HEK293 (cell line): ENCODE data around the gene SPO11.

Experiments
- FEZF1 ChIP-seq: fragments of 450-650 bp; formaldehyde crosslinking; IDR thresholded peaks from 2 replicates; pipeline ENCODE4 v1.5.1; 2016; ENCODE audit warnings: missing biosample characterization, missing genetic modification characterization
- HOXD13 ChIP-seq: sonication (generic); formaldehyde crosslinking; IDR thresholded peaks from 2 replicates; pipeline ENCODE4 v1.8.0; 2022; ENCODE audit warnings: missing genetic modification reagents, borderline replicate concordance
- OSR2 ChIP-seq: fragments of 450-650 bp; formaldehyde crosslinking; IDR thresholded peaks from 2 replicates; pipeline ENCODE4 v1.5.1; 2016; ENCODE audit warnings: missing biosample characterization, missing genetic modification characterization
- PRDM1 ChIP-seq: fragments of 450-650 bp; formaldehyde crosslinking; IDR thresholded peaks from 2 replicates; pipeline ENCODE4; 2016; ENCODE audit warnings: missing biosample characterization, missing genetic modification characterization
- SP3 ChIP-seq: fragments of 450-650 bp; formaldehyde crosslinking; IDR thresholded peaks from 2 replicates; pipeline ENCODE4 v1.5.1; 2016; ENCODE audit warnings: missing biosample characterization, missing genetic modification characterization
- SP7 ChIP-seq: fragments of 450-650 bp; formaldehyde crosslinking; IDR thresholded peaks from 2 replicates; pipeline ENCODE4 v1.5.1; 2016; ENCODE audit warnings: missing biosample characterization, missing genetic modification characterization
- TCF7L2 ChIP-seq: IDR thresholded peaks from 2 replicates; pipeline ENCODE4 v1.6.1; 2011; ENCODE audit warnings: low read depth, mild to moderate bottlenecking, inconsistent platforms, low read length, moderate library complexity, borderline replicate concordance
- ZNF169 ChIP-seq: fragments of 450-650 bp; formaldehyde crosslinking; IDR thresholded peaks from 2 replicates; pipeline ENCODE4 v1.5.1; 2016; ENCODE audit warnings: missing biosample characterization, missing genetic modification characterization
- ZNF23 ChIP-seq: fragments of 450-650 bp; formaldehyde crosslinking; IDR thresholded peaks from 2 replicates; pipeline ENCODE4 v1.5.1; 2016; ENCODE audit warnings: missing biosample characterization, missing genetic modification characterization, borderline replicate concordance
- ZNF324 ChIP-seq: fragments of 450-650 bp; formaldehyde crosslinking; IDR thresholded peaks from 2 replicates; pipeline ENCODE4 v1.5.1; 2016; ENCODE audit warnings: missing biosample characterization, missing genetic modification characterization
- ZNF335 ChIP-seq: fragments of 450-650 bp; formaldehyde crosslinking; conservative IDR thresholded peaks from 2 replicates; pipeline ENCODE4 v1.5.1; 2016; ENCODE audit warnings: missing biosample characterization, missing genetic modification characterization
- ZNF391 ChIP-seq: fragments of 450-650 bp; formaldehyde crosslinking; IDR thresholded peaks from 2 replicates; pipeline ENCODE4 v1.5.1; 2016; ENCODE audit warnings: low read depth, missing biosample characterization, missing genetic modification characterization, borderline replicate concordance
- ZNF501 ChIP-seq: fragments of 450-650 bp; formaldehyde crosslinking; IDR thresholded peaks from 2 replicates; pipeline ENCODE4 v1.5.1; 2016; ENCODE audit warnings: missing biosample characterization, missing genetic modification characterization
- ZNF510 ChIP-seq: fragments of 450-650 bp; formaldehyde crosslinking; IDR thresholded peaks from 2 replicates; pipeline ENCODE4 v1.5.1; 2018; ENCODE audit warnings: mild to moderate bottlenecking, missing genetic modification characterization, missing biosample characterization; ENCODE audit not compliant: insufficient replicate concordance
- ZNF548 ChIP-seq: fragments of 450-650 bp; formaldehyde crosslinking; IDR thresholded peaks from 2 replicates; pipeline ENCODE4 v1.5.1; 2016; ENCODE audit warnings: missing biosample characterization, missing genetic modification characterization
- ZNF560 ChIP-seq: fragments of 450-650 bp; formaldehyde crosslinking; IDR thresholded peaks from 2 replicates; pipeline ENCODE4 v1.5.1; 2017; ENCODE audit warnings: missing biosample characterization, missing genetic modification characterization, borderline replicate concordance
- ZNF596 ChIP-seq: fragments of 450-650 bp; IDR thresholded peaks from 2 replicates; pipeline ENCODE4 v1.5.0; 2018; ENCODE audit warnings: missing biosample characterization, mild to moderate bottlenecking, missing genetic modification characterization, moderate library complexity
- ZNF629 ChIP-seq: fragments of 450-650 bp; formaldehyde crosslinking; IDR thresholded peaks from 2 replicates; pipeline ENCODE4 v1.5.1; 2017; ENCODE audit warnings: missing biosample characterization, missing genetic modification characterization
- ZNF654 ChIP-seq: fragments of 450-650 bp; formaldehyde crosslinking; IDR thresholded peaks from 2 replicates; pipeline ENCODE4 v1.5.1; 2016; ENCODE audit warnings: low read depth, missing biosample characterization, missing genetic modification characterization
- ZNF677 ChIP-seq: fragments of 450-650 bp; IDR thresholded peaks from 2 replicates; pipeline ENCODE4 v1.5.0; 2018; ENCODE audit warnings: missing biosample characterization, mild to moderate bottlenecking, missing genetic modification characterization, moderate library complexity
- ZNF843 ChIP-seq: fragments of 450-650 bp; formaldehyde crosslinking; IDR thresholded peaks from 2 replicates; pipeline ENCODE4 v1.5.1; 2016; ENCODE audit warnings: missing biosample characterization, missing genetic modification characterization
- TF ChIP-seq, protein P1 (sequence below): fragments of 450-650 bp; formaldehyde crosslinking; IDR thresholded peaks from 2 replicates; pipeline ENCODE4 v1.5.1; 2016; ENCODE audit warnings: missing biosample characterization, missing genetic modification characterization
- TF ChIP-seq, protein P2 (sequence below): fragments of 450-650 bp; formaldehyde crosslinking; IDR thresholded peaks from 2 replicates; pipeline ENCODE4 v1.5.1; 2017; ENCODE audit warnings: missing biosample characterization, mild to moderate bottlenecking, missing genetic modification characterization, moderate library complexity
- TF ChIP-seq, protein P3 (sequence below): fragments of 450-650 bp; formaldehyde crosslinking; IDR thresholded peaks from 2 replicates; pipeline ENCODE4 v1.5.1; 2017; ENCODE audit warnings: missing biosample characterization, missing genetic modification characterization
- TF ChIP-seq, protein P4 (sequence below): fragments of 450-650 bp; formaldehyde crosslinking; IDR thresholded peaks from 2 replicates; pipeline ENCODE4 v1.5.1; 2016; ENCODE audit warnings: missing biosample characterization, missing genetic modification characterization
- TF ChIP-seq, protein P5 (sequence below): fragments of 450-650 bp; formaldehyde crosslinking; IDR thresholded peaks from 2 replicates; pipeline ENCODE4 v1.5.1; 2016; ENCODE audit warnings: missing biosample characterization, missing genetic modification characterization
- TF ChIP-seq, protein P6 (sequence below): fragments of 450-650 bp; formaldehyde crosslinking; IDR thresholded peaks from 2 replicates; pipeline ENCODE4 v1.5.1; 2016; ENCODE audit warnings: missing biosample characterization, missing genetic modification characterization, borderline replicate concordance

SPO11 gene

DNA sequence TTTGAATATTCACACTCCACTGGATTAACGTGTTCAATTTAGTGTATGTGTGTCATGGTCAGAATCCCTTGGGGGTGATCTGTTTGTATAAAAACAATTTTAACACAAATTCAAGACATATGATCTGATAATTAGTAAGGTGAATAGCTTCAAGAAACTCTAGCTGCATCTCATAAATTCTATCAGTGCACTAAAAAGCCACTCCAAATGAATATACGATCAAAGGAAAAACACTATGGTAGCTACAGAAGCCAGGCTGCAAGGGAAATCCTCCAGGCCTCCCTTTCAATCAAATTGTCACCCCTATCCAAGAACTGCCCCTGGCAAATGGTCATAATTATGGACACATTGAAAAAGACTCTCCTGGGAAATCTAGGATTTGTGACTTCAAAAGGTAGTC lies 12.1 kb downstream of the SPO11 start (continued):
- TF ChIP-seq, protein P1, sequence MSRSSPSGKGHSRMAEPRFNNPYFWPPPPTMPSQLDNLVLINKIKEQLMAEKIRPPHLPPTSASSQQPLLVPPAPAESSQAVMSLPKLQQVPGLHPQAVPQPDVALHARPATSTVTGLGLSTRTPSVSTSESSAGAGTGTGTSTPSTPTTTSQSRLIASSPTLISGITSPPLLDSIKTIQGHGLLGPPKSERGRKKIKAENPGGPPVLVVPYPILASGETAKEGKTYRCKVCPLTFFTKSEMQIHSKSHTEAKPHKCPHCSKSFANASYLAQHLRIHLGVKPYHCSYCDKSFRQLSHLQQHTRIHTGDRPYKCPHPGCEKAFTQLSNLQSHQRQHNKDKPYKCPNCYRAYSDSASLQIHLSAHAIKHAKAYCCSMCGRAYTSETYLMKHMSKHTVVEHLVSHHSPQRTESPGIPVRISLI (tag by site-specific recombination), result no peak
- TF ChIP-seq ZNF324 (no peak), ZNF23 (tag by site-specific recombination) (no peak), ZNF560 (tag by site-specific recombination) (no peak), SP7 (tag by site-specific recombination) (peak; percentile 64; the same call in 1 of the 2 replicates), ZNF169 (no peak), ZNF510 (no peak), ZNF548 (tag by site-specific recombination) (no peak), ZNF677 (tag by site-specific recombination) (no peak), ZNF596 (tag by site-specific recombination) (no peak), ZNF391 (tag by site-specific recombination) (no peak), OSR2 (peak; percentile 95), ZNF654 (tag by site-specific recombination) (peak; percentile 2; the same call in 1 of the 2 replicates), ZNF629 (tag by site-specific recombination) (0 out of 2 replicates have a peak, but pooled peaks have one; percentile 20), ZNF843 (tag by site-specific recombination) (peak; percentile 41; the same call in 1 of the 2 replicates), ZNF501 (no peak), HOXD13 (CRISPR knock-in tag) (no peak), SP3 (tag by site-specific recombination) (no peak), TCF7L2 (peak; percentile 63; the same call in 1 of the 2 replicates), ZNF335 (tag by site-specific recombination) (no peak), FEZF1 (tag by site-specific recombination) (peak; percentile 45; the same call in 1 of the 2 replicates), PRDM1 (tag by site-specific recombination) (no peak)
- TF ChIP-seq, protein P2, sequence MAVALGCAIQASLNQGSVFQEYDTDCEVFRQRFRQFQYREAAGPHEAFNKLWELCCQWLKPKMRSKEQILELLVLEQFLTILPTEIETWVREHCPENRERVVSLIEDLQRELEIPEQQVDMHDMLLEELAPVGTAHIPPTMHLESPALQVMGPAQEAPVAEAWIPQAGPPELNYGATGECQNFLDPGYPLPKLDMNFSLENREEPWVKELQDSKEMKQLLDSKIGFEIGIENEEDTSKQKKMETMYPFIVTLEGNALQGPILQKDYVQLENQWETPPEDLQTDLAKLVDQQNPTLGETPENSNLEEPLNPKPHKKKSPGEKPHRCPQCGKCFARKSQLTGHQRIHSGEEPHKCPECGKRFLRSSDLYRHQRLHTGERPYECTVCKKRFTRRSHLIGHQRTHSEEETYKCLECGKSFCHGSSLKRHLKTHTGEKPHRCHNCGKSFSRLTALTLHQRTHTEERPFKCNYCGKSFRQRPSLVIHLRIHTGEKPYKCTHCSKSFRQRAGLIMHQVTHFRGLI (tag by site-specific recombination), result no peak
- TF ChIP-seq, protein P3, sequence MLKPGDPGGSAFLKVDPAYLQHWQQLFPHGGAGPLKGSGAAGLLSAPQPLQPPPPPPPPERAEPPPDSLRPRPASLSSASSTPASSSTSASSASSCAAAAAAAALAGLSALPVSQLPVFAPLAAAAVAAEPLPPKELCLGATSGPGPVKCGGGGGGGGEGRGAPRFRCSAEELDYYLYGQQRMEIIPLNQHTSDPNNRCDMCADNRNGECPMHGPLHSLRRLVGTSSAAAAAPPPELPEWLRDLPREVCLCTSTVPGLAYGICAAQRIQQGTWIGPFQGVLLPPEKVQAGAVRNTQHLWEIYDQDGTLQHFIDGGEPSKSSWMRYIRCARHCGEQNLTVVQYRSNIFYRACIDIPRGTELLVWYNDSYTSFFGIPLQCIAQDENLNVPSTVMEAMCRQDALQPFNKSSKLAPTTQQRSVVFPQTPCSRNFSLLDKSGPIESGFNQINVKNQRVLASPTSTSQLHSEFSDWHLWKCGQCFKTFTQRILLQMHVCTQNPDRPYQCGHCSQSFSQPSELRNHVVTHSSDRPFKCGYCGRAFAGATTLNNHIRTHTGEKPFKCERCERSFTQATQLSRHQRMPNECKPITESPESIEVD, result peak; percentile 78
- TF ChIP-seq, protein P4, sequence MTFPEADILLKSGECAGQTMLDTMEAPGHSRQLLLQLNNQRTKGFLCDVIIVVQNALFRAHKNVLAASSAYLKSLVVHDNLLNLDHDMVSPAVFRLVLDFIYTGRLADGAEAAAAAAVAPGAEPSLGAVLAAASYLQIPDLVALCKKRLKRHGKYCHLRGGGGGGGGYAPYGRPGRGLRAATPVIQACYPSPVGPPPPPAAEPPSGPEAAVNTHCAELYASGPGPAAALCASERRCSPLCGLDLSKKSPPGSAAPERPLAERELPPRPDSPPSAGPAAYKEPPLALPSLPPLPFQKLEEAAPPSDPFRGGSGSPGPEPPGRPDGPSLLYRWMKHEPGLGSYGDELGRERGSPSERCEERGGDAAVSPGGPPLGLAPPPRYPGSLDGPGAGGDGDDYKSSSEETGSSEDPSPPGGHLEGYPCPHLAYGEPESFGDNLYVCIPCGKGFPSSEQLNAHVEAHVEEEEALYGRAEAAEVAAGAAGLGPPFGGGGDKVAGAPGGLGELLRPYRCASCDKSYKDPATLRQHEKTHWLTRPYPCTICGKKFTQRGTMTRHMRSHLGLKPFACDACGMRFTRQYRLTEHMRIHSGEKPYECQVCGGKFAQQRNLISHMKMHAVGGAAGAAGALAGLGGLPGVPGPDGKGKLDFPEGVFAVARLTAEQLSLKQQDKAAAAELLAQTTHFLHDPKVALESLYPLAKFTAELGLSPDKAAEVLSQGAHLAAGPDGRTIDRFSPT (tag by site-specific recombination), result peak; percentile 77
- TF ChIP-seq, protein P5, sequence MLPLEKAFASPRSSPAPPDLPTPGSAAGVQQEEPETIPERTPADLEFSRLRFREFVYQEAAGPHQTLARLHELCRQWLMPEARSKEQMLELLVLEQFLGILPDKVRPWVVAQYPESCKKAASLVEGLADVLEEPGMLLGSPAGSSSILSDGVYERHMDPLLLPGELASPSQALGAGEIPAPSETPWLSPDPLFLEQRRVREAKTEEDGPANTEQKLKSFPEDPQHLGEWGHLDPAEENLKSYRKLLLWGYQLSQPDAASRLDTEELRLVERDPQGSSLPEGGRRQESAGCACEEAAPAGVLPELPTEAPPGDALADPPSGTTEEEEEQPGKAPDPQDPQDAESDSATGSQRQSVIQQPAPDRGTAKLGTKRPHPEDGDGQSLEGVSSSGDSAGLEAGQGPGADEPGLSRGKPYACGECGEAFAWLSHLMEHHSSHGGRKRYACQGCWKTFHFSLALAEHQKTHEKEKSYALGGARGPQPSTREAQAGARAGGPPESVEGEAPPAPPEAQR (tag by site-specific recombination), result no peak
- TF ChIP-seq, protein P6, sequence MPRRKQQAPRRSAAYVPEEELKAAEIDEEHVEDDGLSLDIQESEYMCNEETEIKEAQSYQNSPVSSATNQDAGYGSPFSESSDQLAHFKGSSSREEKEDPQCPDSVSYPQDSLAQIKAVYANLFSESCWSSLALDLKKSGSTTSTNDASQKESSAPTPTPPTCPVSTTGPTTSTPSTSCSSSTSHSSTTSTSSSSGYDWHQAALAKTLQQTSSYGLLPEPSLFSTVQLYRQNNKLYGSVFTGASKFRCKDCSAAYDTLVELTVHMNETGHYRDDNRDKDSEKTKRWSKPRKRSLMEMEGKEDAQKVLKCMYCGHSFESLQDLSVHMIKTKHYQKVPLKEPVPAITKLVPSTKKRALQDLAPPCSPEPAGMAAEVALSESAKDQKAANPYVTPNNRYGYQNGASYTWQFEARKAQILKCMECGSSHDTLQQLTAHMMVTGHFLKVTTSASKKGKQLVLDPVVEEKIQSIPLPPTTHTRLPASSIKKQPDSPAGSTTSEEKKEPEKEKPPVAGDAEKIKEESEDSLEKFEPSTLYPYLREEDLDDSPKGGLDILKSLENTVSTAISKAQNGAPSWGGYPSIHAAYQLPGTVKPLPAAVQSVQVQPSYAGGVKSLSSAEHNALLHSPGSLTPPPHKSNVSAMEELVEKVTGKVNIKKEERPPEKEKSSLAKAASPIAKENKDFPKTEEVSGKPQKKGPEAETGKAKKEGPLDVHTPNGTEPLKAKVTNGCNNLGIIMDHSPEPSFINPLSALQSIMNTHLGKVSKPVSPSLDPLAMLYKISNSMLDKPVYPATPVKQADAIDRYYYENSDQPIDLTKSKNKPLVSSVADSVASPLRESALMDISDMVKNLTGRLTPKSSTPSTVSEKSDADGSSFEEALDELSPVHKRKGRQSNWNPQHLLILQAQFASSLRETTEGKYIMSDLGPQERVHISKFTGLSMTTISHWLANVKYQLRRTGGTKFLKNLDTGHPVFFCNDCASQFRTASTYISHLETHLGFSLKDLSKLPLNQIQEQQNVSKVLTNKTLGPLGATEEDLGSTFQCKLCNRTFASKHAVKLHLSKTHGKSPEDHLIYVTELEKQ (tag by site-specific recombination), result no peak
- TF ChIP-seq, all 188 proteins: peak for 12
